ENCODE measurements around the gene RXFP4. TPM values are rescaled to one million over a fixed set of nuclear protein-coding genes. Genes with fewer than 3 reads are reported as not detected.
"Not testable (repeated sequence)": the region's sequence is repeated elsewhere in the genome, so short reads cannot be mapped to it uniquely, and the experiment has no call there.

RXFP4 gene
- total RNA-seq, 6 experiments from 2014 or later = not detected

- Mint-ChIP-seq H3K9me3 (no peaks in the 10 kb centered on the region), H3K4me1 (ENCODE audit: low read depth) (peaks cover 64% of the 10 kb centered on the region), H3K27me3 (ENCODE audit: insufficient read depth) (no peaks in the 10 kb centered on the region; the same call in none of the 2 replicates), H3K27ac (peak overlapping the region; percentile 95), H3K4me3 (peak overlapping the region; percentile 90), H3K36me3 (ENCODE audit: low read depth) (peaks cover 10% of the 10 kb centered on the region)
- DNase-seq = peak; percentile 62
- TF ChIP-seq, protein P1, sequence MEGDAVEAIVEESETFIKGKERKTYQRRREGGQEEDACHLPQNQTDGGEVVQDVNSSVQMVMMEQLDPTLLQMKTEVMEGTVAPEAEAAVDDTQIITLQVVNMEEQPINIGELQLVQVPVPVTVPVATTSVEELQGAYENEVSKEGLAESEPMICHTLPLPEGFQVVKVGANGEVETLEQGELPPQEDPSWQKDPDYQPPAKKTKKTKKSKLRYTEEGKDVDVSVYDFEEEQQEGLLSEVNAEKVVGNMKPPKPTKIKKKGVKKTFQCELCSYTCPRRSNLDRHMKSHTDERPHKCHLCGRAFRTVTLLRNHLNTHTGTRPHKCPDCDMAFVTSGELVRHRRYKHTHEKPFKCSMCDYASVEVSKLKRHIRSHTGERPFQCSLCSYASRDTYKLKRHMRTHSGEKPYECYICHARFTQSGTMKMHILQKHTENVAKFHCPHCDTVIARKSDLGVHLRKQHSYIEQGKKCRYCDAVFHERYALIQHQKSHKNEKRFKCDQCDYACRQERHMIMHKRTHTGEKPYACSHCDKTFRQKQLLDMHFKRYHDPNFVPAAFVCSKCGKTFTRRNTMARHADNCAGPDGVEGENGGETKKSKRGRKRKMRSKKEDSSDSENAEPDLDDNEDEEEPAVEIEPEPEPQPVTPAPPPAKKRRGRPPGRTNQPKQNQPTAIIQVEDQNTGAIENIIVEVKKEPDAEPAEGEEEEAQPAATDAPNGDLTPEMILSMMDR (IDR thresholded peaks at IDR 0.05) = no peak
Measured at GRCh38 chr1:155981266-155982088, 40.0 kb downstream of the RXFP4 start.

GRCh38 chr1:155982106-155982505, 40.7 kb downstream of the RXFP4 start:
- no peak for DNase-seq
- H3K4me3 Mint-ChIP-seq = peak overlapping the region; percentile 90
- H3K4me1 Mint-ChIP-seq (ENCODE audit: low read depth) = peaks cover 58% of the 10 kb centered on the region
- H3K27ac Mint-ChIP-seq = peak overlapping the region; percentile 95
- TF ChIP-seq, protein P1 (IDR thresholded peaks at IDR 0.05) = no peak
- H3K27me3 Mint-ChIP-seq (ENCODE audit: insufficient read depth) = no peaks in the 10 kb centered on the region; the same call in none of the 2 replicates
- H3K9me3 Mint-ChIP-seq = no peaks in the 10 kb centered on the region
- peaks cover 10% of the 10 kb centered on the region for H3K36me3 Mint-ChIP-seq (ENCODE audit: low read depth)

DNA sequence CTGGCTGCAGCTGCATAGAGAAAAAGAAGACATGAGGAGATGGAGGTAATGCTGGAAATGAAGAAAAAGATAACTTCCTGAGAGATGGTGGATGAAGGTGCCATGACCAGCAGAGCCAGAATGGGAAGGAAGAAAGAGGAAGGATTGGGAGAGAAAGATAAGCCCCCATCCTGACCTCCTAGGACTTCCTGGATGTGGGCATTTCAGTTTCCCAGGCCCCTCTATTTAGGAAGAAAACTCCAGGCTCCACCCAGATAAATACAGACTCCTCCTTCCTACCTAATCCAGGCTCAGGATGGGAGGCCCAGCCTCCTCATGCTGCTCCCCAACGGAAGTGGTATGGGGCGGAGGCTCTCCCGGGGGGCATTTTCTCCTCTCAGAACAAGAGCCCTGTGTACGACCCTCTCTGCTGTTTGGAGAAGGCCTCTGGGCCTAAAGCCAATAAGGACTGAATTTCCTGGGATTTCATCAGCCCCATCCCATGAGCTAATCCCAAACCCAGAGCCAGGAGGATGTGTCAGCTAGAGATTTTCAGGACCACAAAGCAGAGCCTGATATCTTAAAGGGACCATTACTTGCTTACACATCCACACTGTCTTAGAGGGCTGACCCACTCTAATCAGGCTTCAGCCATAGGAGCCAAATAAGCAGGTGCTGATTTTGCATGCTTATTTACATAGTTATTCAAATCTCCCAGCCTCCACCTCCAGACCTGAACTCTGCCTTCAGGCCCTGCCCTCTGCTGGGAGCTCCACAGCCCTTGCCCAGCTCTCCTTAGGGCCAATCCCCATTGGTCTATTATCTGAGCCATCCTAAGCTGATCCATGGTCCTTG, 42.0 kb downstream of the RXFP4 start:
- peak overlapping the region; percentile 95 for H3K27ac Mint-ChIP-seq
- peaks cover 4% of the 10 kb centered on the region; the same call in 1 of the 2 replicates for H3K36me3 Mint-ChIP-seq (ENCODE audit: low read depth)
- H3K9me3 Mint-ChIP-seq = no peaks in the 10 kb centered on the region
- peaks cover 55% of the 10 kb centered on the region for H3K4me1 Mint-ChIP-seq (ENCODE audit: low read depth)
- DNase-seq = peak; percentile 88
- TF ChIP-seq, protein P1 (IDR thresholded peaks at IDR 0.05) = peak; percentile 26; the same call in 1 of the 2 replicates
- H3K27me3 Mint-ChIP-seq (ENCODE audit: insufficient read depth) = no peaks in the 10 kb centered on the region; the same call in none of the 2 replicates
- peak overlapping the region; percentile 90 for H3K4me3 Mint-ChIP-seq

DNA sequence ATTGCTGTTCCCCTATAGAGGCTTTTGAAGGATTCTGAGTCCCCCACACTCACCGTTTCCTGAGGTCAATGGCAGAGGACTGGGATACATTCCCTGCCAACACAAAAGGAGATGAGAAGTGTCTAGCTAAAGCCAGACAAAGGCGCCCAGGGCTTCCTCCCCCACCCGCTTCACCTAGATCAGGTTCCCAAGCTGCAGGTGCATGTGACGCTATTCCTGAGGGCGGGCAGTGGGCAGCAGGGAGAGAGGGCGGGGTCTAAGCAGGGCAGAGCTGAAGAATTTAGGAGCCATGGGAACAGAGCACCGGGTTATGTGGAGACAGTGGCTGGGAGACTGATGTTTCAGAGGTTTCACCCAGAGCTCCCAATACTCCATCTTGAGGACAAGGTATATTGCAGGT, 42.9 kb downstream of the RXFP4 start:
- DNase-seq = no peak
- Mint-ChIP-seq H3K4me3 (no peak overlapping the region), H3K9me3 (no peaks in the 10 kb centered on the region), H3K27me3 (ENCODE audit: insufficient read depth) (peaks cover 3% of the 10 kb centered on the region), H3K36me3 (ENCODE audit: low read depth) (peaks cover 4% of the 10 kb centered on the region; the same call in 1 of the 2 replicates), H3K4me1 (ENCODE audit: low read depth) (peaks cover 62% of the 10 kb centered on the region), H3K27ac (peak overlapping the region; percentile 95)
- TF ChIP-seq, protein P1 (IDR thresholded peaks at IDR 0.05) = no peak

DNA sequence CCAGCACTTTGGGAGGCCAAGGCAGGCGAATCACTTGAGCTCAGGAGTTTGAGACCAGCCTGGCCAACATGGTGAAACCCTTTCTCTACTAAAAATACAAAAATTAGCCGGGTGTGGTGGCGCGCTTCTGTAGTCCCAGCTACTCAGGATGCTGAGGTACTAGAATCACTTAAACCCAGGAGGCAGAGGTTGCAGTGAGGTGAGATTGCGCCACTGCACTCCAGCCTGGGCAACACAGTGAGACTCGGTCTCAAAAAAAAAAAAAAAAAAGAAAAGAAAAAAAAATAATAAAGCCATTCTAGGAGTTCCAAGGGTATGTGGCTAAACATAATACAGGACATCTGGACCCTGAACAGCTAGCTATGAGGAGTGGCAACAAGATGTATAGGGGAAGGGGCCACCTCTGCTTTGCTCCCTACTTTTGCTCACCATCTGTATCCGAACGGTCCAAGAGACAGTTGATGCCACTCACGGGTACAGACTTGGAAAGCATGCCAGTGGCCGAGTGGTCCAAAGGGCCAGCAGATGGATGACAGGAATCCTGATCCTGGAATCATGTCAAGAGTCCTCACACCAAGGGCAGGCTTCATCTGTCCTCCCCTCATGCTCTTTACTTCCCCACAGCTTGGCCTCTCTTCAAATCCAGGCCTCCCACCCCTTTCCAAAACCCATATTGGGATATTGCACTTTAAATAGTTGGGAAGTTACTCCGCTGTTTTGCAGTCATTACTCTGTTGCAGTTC, 43.6 kb downstream of the RXFP4 start:
- not testable (repeated sequence) for H3K27ac Mint-ChIP-seq; H3K27me3 Mint-ChIP-seq (ENCODE audit: insufficient read depth)

More for the DNA sequence above, 43.6 kb downstream of the RXFP4 start:
- not testable (repeated sequence) for DNase-seq; H3K36me3 Mint-ChIP-seq (ENCODE audit: low read depth); H3K9me3 Mint-ChIP-seq; H3K4me3 Mint-ChIP-seq
- peaks cover 59% of the 10 kb centered on the region for H3K4me1 Mint-ChIP-seq (ENCODE audit: low read depth)

Data from HFFc6 (cell line).